Renal pelvis (tissue), 4 donors: ENCODE data around the gene CAV3. TPM values are rescaled to one million over a fixed set of nuclear protein-coding genes. Genes with fewer than 3 reads are reported as not detected.

Experiments used
- DNase-seq: peaks from one replicate; pipeline ENCODE4 v3.0.0-alpha.2; 2013
- polyA plus RNA-seq, 3 donors: library from polyadenylated mRNA; unstranded; fragments of 120-200 nt; gene quantifications; one replicate each; pipeline ENCODE4 v1.2.1, GENCODE V29; 2013; ENCODE audit not compliant: insufficient read length in 3 of 3

Gene CAV3
- polyA plus RNA-seq, 3 donors: 0.32 to 0.89 (median 0.57) TPM

DNA sequence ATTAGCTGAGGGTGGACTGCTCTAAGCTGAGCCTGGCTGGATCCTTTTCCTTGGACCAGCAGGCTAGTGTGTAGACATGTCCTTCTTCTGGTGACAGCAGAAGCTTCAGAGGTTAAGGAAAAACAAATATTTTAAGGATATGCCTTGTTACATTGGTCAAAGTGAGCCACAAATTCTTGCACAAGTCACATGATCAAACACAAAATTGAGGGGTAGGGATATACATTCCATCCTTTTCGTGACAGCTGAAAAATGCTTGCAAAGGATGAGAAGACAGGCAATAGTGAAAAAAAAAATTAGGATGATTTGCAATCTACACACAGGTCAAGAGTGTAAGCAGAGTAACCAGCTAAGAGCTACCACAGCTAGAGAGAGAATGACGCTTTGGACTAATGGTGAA is 56.9 kb downstream of the CAV3 start:
- DNase-seq: no peak

DNA sequence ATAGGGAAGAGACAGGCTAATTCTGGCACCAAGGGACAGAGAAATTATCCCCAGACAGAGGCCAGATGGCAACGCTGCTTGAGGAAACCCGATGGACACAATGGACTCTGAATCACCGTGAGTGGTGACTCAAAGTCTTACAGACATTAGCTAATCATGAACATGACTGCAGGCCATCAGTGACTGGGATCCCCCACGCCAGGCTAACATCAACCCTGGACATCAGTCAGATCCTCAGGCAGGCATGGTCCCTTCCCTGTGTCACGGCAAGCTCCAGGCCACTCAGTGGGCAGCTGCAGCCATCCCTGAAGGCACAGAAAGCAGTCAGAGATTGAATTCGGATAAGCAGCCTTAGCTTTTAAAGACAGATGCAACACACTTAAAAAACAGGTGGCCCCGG is 59.6 kb downstream of the CAV3 start:
- DNase-seq: no peak

DNA sequence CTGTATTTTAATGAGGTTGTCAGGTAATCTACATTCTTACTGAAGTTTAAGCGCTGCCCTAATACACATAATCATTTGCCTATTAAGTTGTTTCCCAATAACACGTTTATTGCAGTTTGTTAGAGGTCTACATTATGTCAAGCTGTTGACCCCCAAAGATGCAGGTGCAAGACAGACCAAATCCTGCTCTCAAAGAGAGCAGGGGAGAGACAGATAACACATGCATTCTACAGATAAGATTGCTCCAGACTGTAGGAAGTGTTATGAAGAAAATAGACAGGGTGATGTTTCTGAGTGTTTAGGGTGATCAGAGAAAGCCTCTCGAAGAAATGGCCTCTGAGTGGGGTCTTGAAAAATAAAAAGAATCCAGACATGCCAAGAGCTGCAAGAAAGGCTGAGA is 60.6 kb downstream of the CAV3 start:
- DNase-seq: no peak

Other genes with a start within 250 kb of the CAV3 start
- gene LMCD1, start 232.0 kb upstream of the CAV3 start, polyA plus RNA-seq: 10 to 100 TPM; 26.7 to 36.1 (median 31.8) TPM
- gene SSUH2, start 89.0 kb upstream of the CAV3 start, polyA plus RNA-seq: 1 to 10 TPM; 4.6 to 5.3 (median 5.0) TPM
- 1 to 10 TPM in 2 of 3 donors, under 1 TPM in 1; 0.93 to 1.9 (median 1.3) TPM for gene OXTR, start 35.8 kb downstream of the CAV3 start, polyA plus RNA-seq
- 10 to 100 TPM in 2 of 3 donors, 1 to 10 TPM in 1; 9.8 to 12.7 (median 11.6) TPM for gene RAD18, start 229.7 kb downstream of the CAV3 start, polyA plus RNA-seq